ENCODE data around the gene WNT6. TPM values are rescaled to one million over a fixed set of nuclear protein-coding genes. Genes with fewer than 3 reads are reported as not detected.

Gene WNT6
- total RNA-seq, 1 donor from 2014 or later, result not detected

- no peaks in the 10 kb centered on the region for H3K27me3 ChIP-seq (ENCODE audit: control insufficient read depth in 3 of 3, insufficient read depth in 3 of 3, low read length in 3 of 3)
- H3K36me3 ChIP-seq (ENCODE audit: control insufficient read depth in 3 of 3, insufficient read depth in 3 of 3, low read length in 3 of 3), result peaks cover 7 to 15% (median 10%) of the 10 kb centered on the region in 3 donors
- no peaks in the 10 kb centered on the region for H3K9me3 ChIP-seq (ENCODE audit: control insufficient read depth in 3 of 3, low read length in 3 of 3)
- peak overlapping the region; percentile 46 for H3K27ac ChIP-seq (ENCODE audit: low read depth, low read length)
- peak overlapping the region; percentile 44 to 57 (median 50) for H3K9ac ChIP-seq (ENCODE audit: low read depth in 1 of 3, low read length in 3 of 3)
- H3K4me3 ChIP-seq (ENCODE audit: low read length in 3 of 3), result peak overlapping the region in 2 of 3 donors; percentile 27 to 92
- H3K4me1 ChIP-seq (ENCODE audit: control insufficient read depth in 3 of 3, insufficient read depth in 3 of 3, low read length in 3 of 3), result peaks cover 53 to 78% (median 61%) of the 10 kb centered on the region in 3 donors
These were observed 31.2 kb upstream of the WNT6 start for GRCh38 chr2:218828477-218828778.

- H3K27me3 ChIP-seq (ENCODE audit: control insufficient read depth in 3 of 3, insufficient read depth in 3 of 3, low read length in 3 of 3), result no peaks in the 10 kb centered on the region
- H3K27ac ChIP-seq (ENCODE audit: low read depth, low read length), result peak overlapping the region; percentile 85
- H3K4me3 ChIP-seq (ENCODE audit: low read length in 3 of 3), result peak overlapping the region; percentile 86 to 97 (median 92)
- peak overlapping the region; percentile 7 to 98 (median 34) for H3K9ac ChIP-seq (ENCODE audit: low read depth in 1 of 3, low read length in 3 of 3)
- peaks cover 58 to 81% (median 67%) of the 10 kb centered on the region in 3 donors for H3K4me1 ChIP-seq (ENCODE audit: control insufficient read depth in 3 of 3, insufficient read depth in 3 of 3, low read length in 3 of 3)
- H3K9me3 ChIP-seq (ENCODE audit: control insufficient read depth in 3 of 3, low read length in 3 of 3), result no peaks in the 10 kb centered on the region
- peaks cover 0 to 3% (median 2%) of the 10 kb centered on the region in 3 donors for H3K36me3 ChIP-seq (ENCODE audit: control insufficient read depth in 3 of 3, insufficient read depth in 3 of 3, low read length in 3 of 3)
These were observed 29.6 kb upstream of the WNT6 start for GRCh38 chr2:218829868-218830451.

DNA sequence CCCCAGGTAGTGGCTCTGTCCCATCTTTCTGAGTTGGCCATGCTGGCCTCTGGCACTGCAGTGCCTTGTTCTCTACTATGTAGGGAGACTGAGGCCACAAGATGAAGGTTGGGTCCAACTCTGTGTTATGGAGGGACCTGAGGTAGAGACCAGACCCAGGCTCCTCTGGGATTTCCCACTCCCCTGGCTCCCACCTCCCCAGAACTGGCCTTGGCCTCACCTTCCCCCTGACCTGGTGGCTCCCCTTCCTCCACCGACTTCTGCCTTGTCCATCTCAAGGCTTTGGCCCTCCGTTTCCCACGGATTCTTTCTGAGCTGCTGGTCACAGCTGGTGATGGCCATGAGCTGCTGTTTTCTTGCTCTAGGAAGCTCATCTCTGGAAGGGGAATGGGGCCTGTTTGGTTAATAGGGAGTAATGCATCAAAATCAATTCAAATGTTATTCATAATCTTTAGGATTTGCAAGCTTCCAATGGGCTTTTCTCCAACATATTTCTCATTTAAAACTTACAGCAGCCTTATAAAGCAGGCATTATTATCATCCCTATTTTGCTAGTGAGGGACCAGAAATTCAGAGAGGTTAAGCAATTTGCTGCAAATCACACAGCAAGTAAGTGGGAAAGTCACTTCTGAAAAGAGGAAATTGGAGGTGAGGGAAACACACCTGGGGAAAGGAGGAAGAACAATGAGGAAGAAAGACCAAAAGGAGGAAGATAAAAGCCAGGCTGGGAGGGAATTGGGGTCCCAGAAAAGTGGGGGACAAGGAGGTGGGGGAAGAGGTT is 28.9 kb upstream of the WNT6 start:
- Histone ChIP-seq H3K27ac (ENCODE audit: low read depth, low read length) (peak overlapping the region; percentile 85), H3K4me1 (ENCODE audit: control insufficient read depth in 3 of 3, insufficient read depth in 3 of 3, low read length in 3 of 3) (peaks cover 58 to 88% (median 67%) of the 10 kb centered on the region in 3 donors), H3K9me3 (ENCODE audit: control insufficient read depth in 3 of 3, low read length in 3 of 3) (no peaks in the 10 kb centered on the region), H3K9ac (ENCODE audit: low read depth in 1 of 3, low read length in 3 of 3) (peak overlapping the region; percentile 81 to 98 (median 92)), H3K36me3 (ENCODE audit: control insufficient read depth in 3 of 3, insufficient read depth in 3 of 3, low read length in 3 of 3) (peaks cover 0 to 3% (median 2%) of the 10 kb centered on the region in 3 donors), H3K4me3 (ENCODE audit: low read length in 3 of 3) (peak overlapping the region; percentile 86 to 97 (median 92)), H3K27me3 (ENCODE audit: control insufficient read depth in 3 of 3, insufficient read depth in 3 of 3, low read length in 3 of 3) (no peaks in the 10 kb centered on the region)

GRCh38 chr2:218831378-218831990 is 28.1 kb upstream of the WNT6 start, which contains the start of gene PRKAG3:
PRKAG3 (minus strand) TSS chr2:218831803.
- H3K4me1 ChIP-seq (ENCODE audit: control insufficient read depth in 3 of 3, insufficient read depth in 3 of 3, low read length in 3 of 3), result peaks cover 58 to 88% (median 65%) of the 10 kb centered on the region in 3 donors
- H3K27me3 ChIP-seq (ENCODE audit: control insufficient read depth in 3 of 3, insufficient read depth in 3 of 3, low read length in 3 of 3), result no peaks in the 10 kb centered on the region
- no peaks in the 10 kb centered on the region for H3K9me3 ChIP-seq (ENCODE audit: control insufficient read depth in 3 of 3, low read length in 3 of 3)
- H3K9ac ChIP-seq (ENCODE audit: low read depth in 1 of 3, low read length in 3 of 3), result peak within 1 kb of the TSS; percentile 81 to 98 (median 92)
- peak within 1 kb of the TSS; percentile 85 for H3K27ac ChIP-seq (ENCODE audit: low read depth, low read length)
- H3K36me3 ChIP-seq (ENCODE audit: control insufficient read depth in 3 of 3, insufficient read depth in 3 of 3, low read length in 3 of 3), result peaks cover 0 to 3% (median 2%) of the 10 kb centered on the region in 3 donors
- peak within 1 kb of the TSS; percentile 86 to 97 (median 92) for H3K4me3 ChIP-seq (ENCODE audit: low read length in 3 of 3)

DNA sequence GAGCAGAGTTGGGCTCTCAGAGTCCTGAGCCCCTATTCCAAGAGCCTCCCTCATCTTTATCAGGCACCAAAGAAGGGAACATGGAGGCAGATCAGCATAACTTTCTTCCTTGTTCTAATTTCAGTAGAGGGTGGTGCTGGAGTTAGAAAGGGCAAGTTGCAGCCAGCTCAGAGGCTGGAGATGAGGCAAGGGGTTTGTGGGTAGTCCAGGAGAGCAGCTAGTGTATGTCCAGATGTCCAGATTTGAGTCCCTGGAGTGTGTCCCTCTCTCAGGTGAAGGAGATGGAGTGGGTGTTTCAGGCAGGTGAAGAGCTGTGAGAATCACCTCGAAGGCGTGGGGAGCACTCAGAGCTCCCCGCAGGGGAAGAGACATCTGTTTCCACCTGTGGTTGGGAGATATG is 27.5 kb upstream of the WNT6 start:
- H3K4me1 ChIP-seq (ENCODE audit: control insufficient read depth in 3 of 3, insufficient read depth in 3 of 3, low read length in 3 of 3), result peaks cover 58 to 82% (median 60%) of the 10 kb centered on the region in 3 donors
- H3K9ac ChIP-seq (ENCODE audit: low read depth in 1 of 3, low read length in 3 of 3), result peak overlapping the region; percentile 81 to 98 (median 92)
- peak overlapping the region; percentile 85 for H3K27ac ChIP-seq (ENCODE audit: low read depth, low read length)
- peak overlapping the region; percentile 57 to 97 (median 86) for H3K4me3 ChIP-seq (ENCODE audit: low read length in 3 of 3)
- peaks cover 0 to 1% (median 0%) of the 10 kb centered on the region in 3 donors for H3K9me3 ChIP-seq (ENCODE audit: control insufficient read depth in 3 of 3, low read length in 3 of 3)
- no peaks in the 10 kb centered on the region for H3K27me3 ChIP-seq (ENCODE audit: control insufficient read depth in 3 of 3, insufficient read depth in 3 of 3, low read length in 3 of 3)
- peaks cover 0 to 2% (median under 1%) of the 10 kb centered on the region in 3 donors for H3K36me3 ChIP-seq (ENCODE audit: control insufficient read depth in 3 of 3, insufficient read depth in 3 of 3, low read length in 3 of 3)

DNA sequence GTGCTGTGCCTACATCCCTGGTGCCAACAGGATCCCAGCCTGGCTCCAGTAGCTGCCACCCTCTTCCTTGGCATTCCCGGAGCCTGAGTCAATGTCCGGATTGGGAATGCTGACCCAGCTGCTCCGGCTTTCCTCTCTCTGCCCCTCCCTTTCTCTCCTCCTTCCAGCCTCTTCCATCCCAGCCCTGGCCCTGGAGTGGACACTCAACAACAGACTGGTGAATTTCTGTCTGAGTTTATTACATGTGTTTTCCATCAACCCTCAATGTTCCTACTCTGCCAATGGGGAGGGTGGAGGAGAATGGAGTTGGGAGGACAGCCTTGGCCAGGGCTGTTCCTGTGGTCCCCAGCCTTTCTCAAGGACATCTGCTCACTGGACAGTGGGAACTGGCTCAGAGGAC is 27.1 kb upstream of the WNT6 start:
- Histone ChIP-seq H3K9me3 (ENCODE audit: control insufficient read depth in 3 of 3, low read length in 3 of 3) (peaks cover 0 to 4% (median 0%) of the 10 kb centered on the region in 3 donors), H3K4me3 (ENCODE audit: low read length in 3 of 3) (peak overlapping the region; percentile 57 to 97 (median 86)), H3K27ac (ENCODE audit: low read depth, low read length) (peak overlapping the region; percentile 85), H3K4me1 (ENCODE audit: control insufficient read depth in 3 of 3, insufficient read depth in 3 of 3, low read length in 3 of 3) (peaks cover 58 to 77% (median 58%) of the 10 kb centered on the region in 3 donors), H3K9ac (ENCODE audit: low read depth in 1 of 3, low read length in 3 of 3) (peak overlapping the region in 1 of 3 donors; percentile 92), H3K27me3 (ENCODE audit: control insufficient read depth in 3 of 3, insufficient read depth in 3 of 3, low read length in 3 of 3) (no peaks in the 10 kb centered on the region), H3K36me3 (ENCODE audit: control insufficient read depth in 3 of 3, insufficient read depth in 3 of 3, low read length in 3 of 3) (peaks cover 0 to 2% (median 0%) of the 10 kb centered on the region in 3 donors)

DNA sequence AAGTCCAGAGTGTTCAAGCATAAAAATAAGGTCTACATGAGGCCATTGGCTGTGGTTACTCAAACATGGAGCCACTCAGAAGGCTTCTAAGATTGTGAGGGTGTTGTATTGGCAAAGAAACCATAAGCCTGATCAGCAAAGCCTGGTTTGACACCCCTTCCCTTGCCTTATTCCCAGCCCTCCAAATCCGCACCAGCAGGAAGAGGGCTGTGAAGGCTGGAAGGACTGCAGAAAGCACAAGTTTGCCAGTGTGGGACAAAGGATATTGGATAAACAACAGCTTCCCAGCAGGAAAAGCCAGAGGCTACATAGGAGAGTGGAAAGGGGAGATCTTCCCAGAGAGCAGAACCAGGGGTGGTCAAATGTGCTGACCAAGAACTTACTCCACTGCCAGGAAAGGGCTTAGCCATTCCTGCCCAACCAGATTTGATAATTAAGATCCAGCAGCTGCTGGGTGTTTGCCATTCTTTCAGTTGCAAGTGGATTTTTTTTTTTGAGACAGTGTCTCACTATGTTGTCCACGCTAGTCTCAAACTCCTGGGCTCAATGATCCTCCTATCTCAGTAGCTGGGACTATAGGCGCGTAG is 26.5 kb upstream of the WNT6 start:
- Histone ChIP-seq H3K27me3 (ENCODE audit: control insufficient read depth in 3 of 3, insufficient read depth in 3 of 3, low read length in 3 of 3) (no peaks in the 10 kb centered on the region), H3K27ac (ENCODE audit: low read depth, low read length) (peak overlapping the region; percentile 85), H3K9me3 (ENCODE audit: control insufficient read depth in 3 of 3, low read length in 3 of 3) (peaks cover 0 to 4% (median 0%) of the 10 kb centered on the region in 3 donors), H3K4me3 (ENCODE audit: low read length in 3 of 3) (peak overlapping the region in 1 of 3 donors; percentile 5), H3K36me3 (ENCODE audit: control insufficient read depth in 3 of 3, insufficient read depth in 3 of 3, low read length in 3 of 3) (peaks cover 0 to 2% (median 0%) of the 10 kb centered on the region in 3 donors), H3K4me1 (ENCODE audit: control insufficient read depth in 3 of 3, insufficient read depth in 3 of 3, low read length in 3 of 3) (peaks cover 56 to 71% (median 57%) of the 10 kb centered on the region in 3 donors), H3K9ac (ENCODE audit: low read depth in 1 of 3, low read length in 3 of 3) (no peak overlapping the region)

GRCh38 chr2:218834685-218835084 is 24.9 kb upstream of the WNT6 start:
- peaks cover 0 to 4% (median 0%) of the 10 kb centered on the region in 3 donors for H3K9me3 ChIP-seq (ENCODE audit: control insufficient read depth in 3 of 3, low read length in 3 of 3)
- H3K4me3 ChIP-seq (ENCODE audit: low read length in 3 of 3), result no peak overlapping the region
- peaks cover 47 to 60% (median 48%) of the 10 kb centered on the region in 3 donors for H3K4me1 ChIP-seq (ENCODE audit: control insufficient read depth in 3 of 3, insufficient read depth in 3 of 3, low read length in 3 of 3)
- H3K36me3 ChIP-seq (ENCODE audit: control insufficient read depth in 3 of 3, insufficient read depth in 3 of 3, low read length in 3 of 3), result no peaks in the 10 kb centered on the region
- H3K27ac ChIP-seq (ENCODE audit: low read depth, low read length), result peak overlapping the region; percentile 20
- no peaks in the 10 kb centered on the region for H3K27me3 ChIP-seq (ENCODE audit: control insufficient read depth in 3 of 3, insufficient read depth in 3 of 3, low read length in 3 of 3)
- no peak overlapping the region for H3K9ac ChIP-seq (ENCODE audit: low read depth in 1 of 3, low read length in 3 of 3)

GRCh38 chr2:218837495-218837894 is 22.1 kb upstream of the WNT6 start:
- Histone ChIP-seq H3K27ac (ENCODE audit: low read depth, low read length) (no peak overlapping the region), H3K9ac (ENCODE audit: low read depth in 1 of 3, low read length in 3 of 3) (no peak overlapping the region), H3K9me3 (ENCODE audit: control insufficient read depth in 3 of 3, low read length in 3 of 3) (peaks cover 0 to 4% (median 0%) of the 10 kb centered on the region in 3 donors), H3K4me1 (ENCODE audit: control insufficient read depth in 3 of 3, insufficient read depth in 3 of 3, low read length in 3 of 3) (peaks cover 19 to 32% (median 21%) of the 10 kb centered on the region in 3 donors), H3K4me3 (ENCODE audit: low read length in 3 of 3) (no peak overlapping the region), H3K36me3 (ENCODE audit: control insufficient read depth in 3 of 3, insufficient read depth in 3 of 3, low read length in 3 of 3) (no peaks in the 10 kb centered on the region), H3K27me3 (ENCODE audit: control insufficient read depth in 3 of 3, insufficient read depth in 3 of 3, low read length in 3 of 3) (no peaks in the 10 kb centered on the region)

Measured in skeletal muscle tissue (tissue), 4 donors.